Measurements from ENCODE around the gene SF3B5. TPM values are rescaled to one million over a fixed set of nuclear protein-coding genes. Genes with fewer than 3 reads are reported as not detected.

SF3B5 gene
- polyA plus RNA-seq (2013, experiment 1 of 2), result 246 TPM
- 242 TPM for polyA plus RNA-seq (2013, experiment 2 of 2)

GRCh38 chr6:144095134-144096002 is at the start of gene SF3B5:
Gene SF3B5 (minus strand): TSS chr6:144095573. CDS start chr6:144095497, 76 bp downstream.
- Histone ChIP-seq H3K4me3 (ENCODE audit: low read length in 2 of 2) (peak within 1 kb of the TSS; percentile 83 to 93), H2BK12ac (ENCODE audit: low read length) (no peak within 1 kb of the TSS), H3K18ac (ENCODE audit: low read length) (peak within 1 kb of the TSS; percentile 91), H2BK15ac (ENCODE audit: low read length) (no peak within 1 kb of the TSS), H2BK120ac (ENCODE audit: low read depth, low read length) (no peak within 1 kb of the TSS), H3K9me3 (replicated peaks in 1 of 2; ENCODE audit: control insufficient read depth in 2 of 2, insufficient read depth in 1 of 2, low read depth in 1 of 2, low read length in 2 of 2) (no peaks in the 10 kb centered on the region), H2AFZ (ENCODE audit: low read length) (peak within 1 kb of the TSS; percentile 92), H3K14ac (ENCODE audit: low read length) (peak within 1 kb of the TSS; percentile 91), H3K23ac (ENCODE audit: low read depth, low read length, poor library complexity) (peak within 1 kb of the TSS; percentile 70), H3K9ac (ENCODE audit: low read depth, low read length, poor library complexity) (peak within 1 kb of the TSS; percentile 98), H2AK5ac (ENCODE audit: low read depth, low read length) (no peak within 1 kb of the TSS), H3K4ac (ENCODE audit: low read length) (no peak within 1 kb of the TSS), H2BK5ac (ENCODE audit: low read length) (no peak within 1 kb of the TSS), H3K79me1 (ENCODE audit: low read depth, low read length) (peaks cover 6% of the 10 kb centered on the region), H4K91ac (ENCODE audit: low read depth, low read length, poor library complexity) (no peak within 1 kb of the TSS), H3K4me2 (ENCODE audit: insufficient read depth, low read length, poor library complexity, severe bottlenecking) (peak within 1 kb of the TSS; percentile 100), H3K4me1 (ENCODE audit: control insufficient read depth in 2 of 2, insufficient read depth in 1 of 2, low read depth in 1 of 2, low read length in 2 of 2) (peaks cover 8 to 12% of the 10 kb centered on the region in 2 donors), H3K27me3 (ENCODE audit: control insufficient read depth in 3 of 3, insufficient read depth in 3 of 3, low read depth in 1 of 3, low read length in 3 of 3) (no peaks in the 10 kb centered on the region), H4K8ac (ENCODE audit: low read depth, low read length) (no peak within 1 kb of the TSS), H3K36me3 (replicated peaks in 1 of 2; ENCODE audit: control insufficient read depth in 2 of 2, insufficient read depth in 2 of 2, low read length in 2 of 2) (peaks cover 0 to 8% of the 10 kb centered on the region in 2 donors), H3K27ac (replicated peaks; ENCODE audit: low read length) (peak within 1 kb of the TSS; percentile 40)
- peak; percentile 99 for DNase-seq (ENCODE audit: low spot score)
- WGBS, 2 donors (ENCODE audit: extremely low coverage in 2 of 2, insufficient read length in 2 of 2, insufficient replicate concordance in 1 of 2), result no CpG with 5 or more reads among the region's 60 CpGs

GRCh38 chr6:144144996-144145395 is 49.6 kb upstream of the SF3B5 start:
- peaks cover 2 to 41% (median 13%) of the 10 kb centered on the region in 3 experiments for H3K27me3 ChIP-seq (ENCODE audit: control insufficient read depth in 3 of 3, insufficient read depth in 3 of 3, low read depth in 1 of 3, low read length in 3 of 3)
- no peak overlapping the region for H2AK5ac ChIP-seq (ENCODE audit: low read depth, low read length)
- no peak overlapping the region for H2BK5ac ChIP-seq (ENCODE audit: low read length)
- no peak overlapping the region for H4K91ac ChIP-seq (ENCODE audit: low read depth, low read length, poor library complexity)
- H3K9me3 ChIP-seq (replicated peaks in 1 of 2; ENCODE audit: control insufficient read depth in 2 of 2, insufficient read depth in 1 of 2, low read depth in 1 of 2, low read length in 2 of 2), result peaks cover 0 to 3% of the 10 kb centered on the region in 2 donors
- no peak overlapping the region for H2BK120ac ChIP-seq (ENCODE audit: low read depth, low read length)
- no CpG with 5 or more reads among the region's 1 CpG for WGBS, 2 donors (ENCODE audit: extremely low coverage in 2 of 2, insufficient read length in 2 of 2, insufficient replicate concordance in 1 of 2)
- no peaks in the 10 kb centered on the region for H3K79me1 ChIP-seq (ENCODE audit: low read depth, low read length)
- peaks cover 0 to 2% of the 10 kb centered on the region in 2 donors for H3K4me1 ChIP-seq (ENCODE audit: control insufficient read depth in 2 of 2, insufficient read depth in 1 of 2, low read depth in 1 of 2, low read length in 2 of 2)
- H2BK12ac ChIP-seq (ENCODE audit: low read length), result no peak overlapping the region
- H3K18ac ChIP-seq (ENCODE audit: low read length), result no peak overlapping the region
- H4K8ac ChIP-seq (ENCODE audit: low read depth, low read length), result no peak overlapping the region
- H3K23ac ChIP-seq (ENCODE audit: low read depth, low read length, poor library complexity), result no peak overlapping the region
- H3K36me3 ChIP-seq (replicated peaks in 1 of 2; ENCODE audit: control insufficient read depth in 2 of 2, insufficient read depth in 2 of 2, low read length in 2 of 2), result no peaks in the 10 kb centered on the region
- no peak overlapping the region for H3K9ac ChIP-seq (ENCODE audit: low read depth, low read length, poor library complexity)
- no peak overlapping the region for H3K27ac ChIP-seq (replicated peaks; ENCODE audit: low read length)
- DNase-seq (ENCODE audit: low spot score), result no peak
- no peak overlapping the region for H2AFZ ChIP-seq (ENCODE audit: low read length)
- no peak overlapping the region for H2BK15ac ChIP-seq (ENCODE audit: low read length)
- H3K14ac ChIP-seq (ENCODE audit: low read length), result no peak overlapping the region
- H3K4me3 ChIP-seq (ENCODE audit: low read length in 2 of 2), result no peak overlapping the region
- H3K4ac ChIP-seq (ENCODE audit: low read length), result no peak overlapping the region
- H3K4me2 ChIP-seq (ENCODE audit: insufficient read depth, low read length, poor library complexity, severe bottlenecking), result no peak overlapping the region

GRCh38 chr6:144143878-144144277 is 48.5 kb upstream of the SF3B5 start:
- H4K8ac ChIP-seq (ENCODE audit: low read depth, low read length), result no peak overlapping the region
- H3K36me3 ChIP-seq (replicated peaks in 1 of 2; ENCODE audit: control insufficient read depth in 2 of 2, insufficient read depth in 2 of 2, low read length in 2 of 2), result no peaks in the 10 kb centered on the region
- no peak overlapping the region for H4K91ac ChIP-seq (ENCODE audit: low read depth, low read length, poor library complexity)
- H2BK12ac ChIP-seq (ENCODE audit: low read length), result no peak overlapping the region
- peaks cover 0 to 30% (median 4%) of the 10 kb centered on the region in 3 experiments for H3K27me3 ChIP-seq (ENCODE audit: control insufficient read depth in 3 of 3, insufficient read depth in 3 of 3, low read depth in 1 of 3, low read length in 3 of 3)
- no peak overlapping the region for H3K18ac ChIP-seq (ENCODE audit: low read length)
- H3K23ac ChIP-seq (ENCODE audit: low read depth, low read length, poor library complexity), result no peak overlapping the region
- H3K79me1 ChIP-seq (ENCODE audit: low read depth, low read length), result no peaks in the 10 kb centered on the region
- no peak overlapping the region for H3K4me2 ChIP-seq (ENCODE audit: insufficient read depth, low read length, poor library complexity, severe bottlenecking)
- no peak overlapping the region for H2AK5ac ChIP-seq (ENCODE audit: low read depth, low read length)
- no peak overlapping the region for H3K4ac ChIP-seq (ENCODE audit: low read length)
- H3K4me3 ChIP-seq (ENCODE audit: low read length in 2 of 2), result no peak overlapping the region
- H2BK120ac ChIP-seq (ENCODE audit: low read depth, low read length), result no peak overlapping the region
- no peak overlapping the region for H2BK5ac ChIP-seq (ENCODE audit: low read length)
- H3K27ac ChIP-seq (replicated peaks; ENCODE audit: low read length), result no peak overlapping the region
- H2BK15ac ChIP-seq (ENCODE audit: low read length), result no peak overlapping the region
- no peak overlapping the region for H3K9ac ChIP-seq (ENCODE audit: low read depth, low read length, poor library complexity)
- no peak overlapping the region for H3K14ac ChIP-seq (ENCODE audit: low read length)
- H3K9me3 ChIP-seq (replicated peaks in 1 of 2; ENCODE audit: control insufficient read depth in 2 of 2, insufficient read depth in 1 of 2, low read depth in 1 of 2, low read length in 2 of 2), result no peaks in the 10 kb centered on the region
- H3K4me1 ChIP-seq (ENCODE audit: control insufficient read depth in 2 of 2, insufficient read depth in 1 of 2, low read depth in 1 of 2, low read length in 2 of 2), result no peaks in the 10 kb centered on the region
- DNase-seq (ENCODE audit: low spot score), result no peak
- H2AFZ ChIP-seq (ENCODE audit: low read length), result no peak overlapping the region

- H2BK5ac ChIP-seq (ENCODE audit: low read length), result no peak overlapping the region
- DNase-seq (ENCODE audit: low spot score), result no peak
- no peak overlapping the region for H3K9ac ChIP-seq (ENCODE audit: low read depth, low read length, poor library complexity)
- no peak overlapping the region for H4K8ac ChIP-seq (ENCODE audit: low read depth, low read length)
- no peak overlapping the region for H3K4me3 ChIP-seq (ENCODE audit: low read length in 2 of 2)
- H3K27ac ChIP-seq (replicated peaks; ENCODE audit: low read length), result no peak overlapping the region
- no peaks in the 10 kb centered on the region for H3K4me1 ChIP-seq (ENCODE audit: control insufficient read depth in 2 of 2, insufficient read depth in 1 of 2, low read depth in 1 of 2, low read length in 2 of 2)
- WGBS, 2 donors (ENCODE audit: extremely low coverage in 2 of 2, insufficient read length in 2 of 2, insufficient replicate concordance in 1 of 2), result no CpG with 5 or more reads among the region's 1 CpG
- no peak overlapping the region for H2BK15ac ChIP-seq (ENCODE audit: low read length)
- no peaks in the 10 kb centered on the region for H3K79me1 ChIP-seq (ENCODE audit: low read depth, low read length)
- H3K18ac ChIP-seq (ENCODE audit: low read length), result no peak overlapping the region
- H4K91ac ChIP-seq (ENCODE audit: low read depth, low read length, poor library complexity), result no peak overlapping the region
- no peak overlapping the region for H3K23ac ChIP-seq (ENCODE audit: low read depth, low read length, poor library complexity)
- H2AFZ ChIP-seq (ENCODE audit: low read length), result no peak overlapping the region
- no peak overlapping the region for H2AK5ac ChIP-seq (ENCODE audit: low read depth, low read length)
- no peak overlapping the region for H3K4ac ChIP-seq (ENCODE audit: low read length)
- H2BK12ac ChIP-seq (ENCODE audit: low read length), result no peak overlapping the region
- H3K14ac ChIP-seq (ENCODE audit: low read length), result no peak overlapping the region
- no peaks in the 10 kb centered on the region for H3K9me3 ChIP-seq (replicated peaks in 1 of 2; ENCODE audit: control insufficient read depth in 2 of 2, insufficient read depth in 1 of 2, low read depth in 1 of 2, low read length in 2 of 2)
- no peak overlapping the region for H3K4me2 ChIP-seq (ENCODE audit: insufficient read depth, low read length, poor library complexity, severe bottlenecking)
- H3K27me3 ChIP-seq (ENCODE audit: control insufficient read depth in 3 of 3, insufficient read depth in 3 of 3, low read depth in 1 of 3, low read length in 3 of 3), result peaks cover 0 to 22% (median 0%) of the 10 kb centered on the region in 3 experiments
- H2BK120ac ChIP-seq (ENCODE audit: low read depth, low read length), result no peak overlapping the region
- no peaks in the 10 kb centered on the region for H3K36me3 ChIP-seq (replicated peaks in 1 of 2; ENCODE audit: control insufficient read depth in 2 of 2, insufficient read depth in 2 of 2, low read length in 2 of 2)
These were observed 47.7 kb upstream of the SF3B5 start for GRCh38 chr6:144143106-144143505.

All from neuronal stem cell (in vitro differentiated cells).